ENCODE measurements around the gene RAB34.

Gene RAB34

GRCh38 chr17:28718333-28719020 lies 809 bp upstream of the RAB34 start:
- Histone ChIP-seq H3K36me3 (ENCODE audit: control insufficient read depth in 2 of 2, insufficient read depth in 1 of 2, low read length in 2 of 2) (peaks cover 33 to 66% of the 10 kb centered on the region in 2 experiments), H3K9me3 (ENCODE audit: control insufficient read depth, insufficient read depth, low read depth, low read length) (no peaks in the 10 kb centered on the region), H3K27ac (ENCODE audit: extremely low read depth, low read depth, low read length) (peak overlapping the region; percentile 95), H3K4me3 (ENCODE audit: low read depth, low read length) (peak overlapping the region; percentile 67), H3K4me1 (ENCODE audit: control insufficient read depth, insufficient read depth, low read length) (peaks cover 21% of the 10 kb centered on the region)
- CTCF ChIA-PET, result interaction anchor here (0.9 to 13.6 kb wide), 2 partner anchors 28 to 45 kb away, joined by 3 to 445 read pairs; partner anchors contain the start of gene TRAF4
- POLR2A ChIA-PET, result interaction anchor here (1.1 to 4.3 kb wide), 9 partner anchors 10 to 233 kb away, joined by 4 to 190 read pairs (median 17); partner anchors contain the start of genes BLTP2, NEK8, PHF12 and PIGS
- peak; percentile 96 for TF ChIP-seq PRDM10 (tag by site-specific recombination; IDR thresholded peaks at IDR 0.05)
- TF ChIP-seq ZNF777 (tag by site-specific recombination; IDR thresholded peaks at IDR 0.05; ENCODE audit: borderline replicate concordance), result no peak
- TF ChIP-seq ZNF792 (tag by site-specific recombination; IDR thresholded peaks at IDR 0.05), result no peak
- TF ChIP-seq, protein P1, sequence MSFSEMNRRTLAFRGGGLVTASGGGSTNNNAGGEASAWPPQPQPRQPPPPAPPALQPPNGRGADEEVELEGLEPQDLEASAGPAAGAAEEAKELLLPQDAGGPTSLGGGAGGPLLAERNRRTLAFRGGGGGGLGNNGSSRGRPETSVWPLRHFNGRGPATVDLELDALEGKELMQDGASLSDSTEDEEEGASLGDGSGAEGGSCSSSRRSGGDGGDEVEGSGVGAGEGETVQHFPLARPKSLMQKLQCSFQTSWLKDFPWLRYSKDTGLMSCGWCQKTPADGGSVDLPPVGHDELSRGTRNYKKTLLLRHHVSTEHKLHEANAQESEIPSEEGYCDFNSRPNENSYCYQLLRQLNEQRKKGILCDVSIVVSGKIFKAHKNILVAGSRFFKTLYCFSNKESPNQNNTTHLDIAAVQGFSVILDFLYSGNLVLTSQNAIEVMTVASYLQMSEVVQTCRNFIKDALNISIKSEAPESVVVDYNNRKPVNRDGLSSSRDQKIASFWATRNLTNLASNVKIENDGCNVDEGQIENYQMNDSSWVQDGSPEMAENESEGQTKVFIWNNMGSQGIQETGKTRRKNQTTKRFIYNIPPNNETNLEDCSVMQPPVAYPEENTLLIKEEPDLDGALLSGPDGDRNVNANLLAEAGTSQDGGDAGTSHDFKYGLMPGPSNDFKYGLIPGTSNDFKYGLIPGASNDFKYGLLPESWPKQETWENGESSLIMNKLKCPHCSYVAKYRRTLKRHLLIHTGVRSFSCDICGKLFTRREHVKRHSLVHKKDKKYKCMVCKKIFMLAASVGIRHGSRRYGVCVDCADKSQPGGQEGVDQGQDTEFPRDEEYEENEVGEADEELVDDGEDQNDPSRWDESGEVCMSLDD (tag by site-specific recombination; IDR thresholded peaks at IDR 0.05), result 0 out of 2 replicates have a peak, but pooled peaks have one; percentile 8
- TF ChIP-seq GLIS2 (tag by site-specific recombination; IDR thresholded peaks at IDR 0.05), result 0 out of 2 replicates have a peak, but pooled peaks have one; percentile 56
- TF ChIP-seq ZIC2 (tag by site-specific recombination; IDR thresholded peaks at IDR 0.05), result peak; percentile 15; the same call in 1 of the 2 replicates
- TF ChIP-seq PRDM4 (tag by site-specific recombination; IDR thresholded peaks at IDR 0.05), result 0 out of 2 replicates have a peak, but pooled peaks have one; percentile 11
- TF ChIP-seq ZBTB1 (tag by site-specific recombination; IDR thresholded peaks at IDR 0.05), result no peak
- no peak for TF ChIP-seq ZNF24 (tag by site-specific recombination; IDR thresholded peaks at IDR 0.05)
- TF ChIP-seq ZNF366 (tag by site-specific recombination; conservative IDR thresholded peaks at IDR 0.05), result peak; percentile 67
- TF ChIP-seq ZNF692 (tag by site-specific recombination; IDR thresholded peaks at IDR 0.05), result no peak
- 0 out of 2 replicates have a peak, but pooled peaks have one; percentile 56 for TF ChIP-seq ZFP37 (tag by site-specific recombination; IDR thresholded peaks at IDR 0.05)
- TF ChIP-seq ZNF394 (tag by site-specific recombination; IDR thresholded peaks at IDR 0.05; ENCODE audit: borderline replicate concordance), result 0 out of 2 replicates have a peak, but pooled peaks have one; percentile 15
- TF ChIP-seq SP2 (tag by site-specific recombination; IDR thresholded peaks at IDR 0.05), result peak; percentile 3; the same call in 1 of the 2 replicates
- peak; percentile 40; the same call in 1 of the 2 replicates for TF ChIP-seq PRDM1 (tag by site-specific recombination; IDR thresholded peaks at IDR 0.05)
- no peak for TF ChIP-seq ZNF768 (tag by site-specific recombination; IDR thresholded peaks at IDR 0.05)
- no peak for TF ChIP-seq ZSCAN30 (tag by site-specific recombination; IDR thresholded peaks at IDR 0.05)
- TF ChIP-seq, protein P2, sequence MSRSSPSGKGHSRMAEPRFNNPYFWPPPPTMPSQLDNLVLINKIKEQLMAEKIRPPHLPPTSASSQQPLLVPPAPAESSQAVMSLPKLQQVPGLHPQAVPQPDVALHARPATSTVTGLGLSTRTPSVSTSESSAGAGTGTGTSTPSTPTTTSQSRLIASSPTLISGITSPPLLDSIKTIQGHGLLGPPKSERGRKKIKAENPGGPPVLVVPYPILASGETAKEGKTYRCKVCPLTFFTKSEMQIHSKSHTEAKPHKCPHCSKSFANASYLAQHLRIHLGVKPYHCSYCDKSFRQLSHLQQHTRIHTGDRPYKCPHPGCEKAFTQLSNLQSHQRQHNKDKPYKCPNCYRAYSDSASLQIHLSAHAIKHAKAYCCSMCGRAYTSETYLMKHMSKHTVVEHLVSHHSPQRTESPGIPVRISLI (tag by site-specific recombination; IDR thresholded peaks at IDR 0.05), result no peak
- TF ChIP-seq ZFP41 (tag by site-specific recombination; IDR thresholded peaks at IDR 0.05; ENCODE audit: borderline replicate concordance), result no peak
- TF ChIP-seq ZNF335 (tag by site-specific recombination; conservative IDR thresholded peaks at IDR 0.05), result peak; percentile 13; the same call in 1 of the 2 replicates
- TF ChIP-seq GLIS1 (tag by site-specific recombination; IDR thresholded peaks at IDR 0.05), result peak; percentile 99
- TF ChIP-seq, protein P3, sequence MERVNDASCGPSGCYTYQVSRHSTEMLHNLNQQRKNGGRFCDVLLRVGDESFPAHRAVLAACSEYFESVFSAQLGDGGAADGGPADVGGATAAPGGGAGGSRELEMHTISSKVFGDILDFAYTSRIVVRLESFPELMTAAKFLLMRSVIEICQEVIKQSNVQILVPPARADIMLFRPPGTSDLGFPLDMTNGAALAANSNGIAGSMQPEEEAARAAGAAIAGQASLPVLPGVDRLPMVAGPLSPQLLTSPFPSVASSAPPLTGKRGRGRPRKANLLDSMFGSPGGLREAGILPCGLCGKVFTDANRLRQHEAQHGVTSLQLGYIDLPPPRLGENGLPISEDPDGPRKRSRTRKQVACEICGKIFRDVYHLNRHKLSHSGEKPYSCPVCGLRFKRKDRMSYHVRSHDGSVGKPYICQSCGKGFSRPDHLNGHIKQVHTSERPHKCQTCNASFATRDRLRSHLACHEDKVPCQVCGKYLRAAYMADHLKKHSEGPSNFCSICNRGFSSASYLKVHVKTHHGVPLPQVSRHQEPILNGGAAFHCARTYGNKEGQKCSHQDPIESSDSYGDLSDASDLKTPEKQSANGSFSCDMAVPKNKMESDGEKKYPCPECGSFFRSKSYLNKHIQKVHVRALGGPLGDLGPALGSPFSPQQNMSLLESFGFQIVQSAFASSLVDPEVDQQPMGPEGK (tag by site-specific recombination; IDR thresholded peaks at IDR 0.05), result peak; percentile 4; the same call in 1 of the 2 replicates
- 0 out of 2 replicates have a peak, but pooled peaks have one; percentile 1 for TF ChIP-seq KLF1 (tag by site-specific recombination; IDR thresholded peaks at IDR 0.05)

Data from HEK293 (cell line).